ENCODE results near the gene RHOT1. TPM values are rescaled to one million over a fixed set of nuclear protein-coding genes. Genes with fewer than 3 reads are reported as not detected.
"Not testable (repeated sequence)": the region's sequence is repeated elsewhere in the genome, so short reads cannot be mapped to it uniquely, and the experiment has no call there.

The RHOT1 gene
- total RNA-seq, 1 donor = 47.0 TPM

DNA sequence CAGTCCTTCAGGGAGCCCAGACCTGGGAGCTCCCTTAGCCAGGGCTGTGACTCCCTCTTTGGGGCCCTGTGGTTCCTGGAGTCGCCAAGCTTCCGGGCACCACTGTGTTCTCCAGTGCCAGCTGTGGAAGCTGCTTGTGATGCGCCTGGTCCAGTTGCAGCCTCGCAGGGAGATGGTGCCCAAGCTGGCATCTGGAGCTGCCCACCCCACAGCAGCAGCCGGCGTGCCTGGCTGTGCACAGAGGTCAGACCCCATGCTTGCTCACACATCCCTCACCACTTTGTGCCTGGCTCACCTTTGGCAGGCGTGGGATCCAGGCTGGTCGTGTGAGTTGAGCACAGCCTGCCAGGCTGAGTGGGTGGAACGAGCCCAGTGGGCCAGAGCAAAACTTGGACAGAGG is 18.2 kb downstream of the RHOT1 start:
- Histone ChIP-seq H3K27me3 (ENCODE audit: insufficient read depth, low read length) (no peaks in the 10 kb centered on the region), H3K9me3 (ENCODE audit: low read depth, low read length) (no peaks in the 10 kb centered on the region), H3K4me1 (ENCODE audit: insufficient read depth, low read length) (peaks cover 44% of the 10 kb centered on the region), H3K79me2 (ENCODE audit: insufficient read depth, low read length) (peaks cover 38% of the 10 kb centered on the region), H3K4me2 (ENCODE audit: insufficient read depth, low read length) (peak overlapping the region; percentile 70), H4K20me1 (ENCODE audit: insufficient read depth, low read length) (peaks cover 32% of the 10 kb centered on the region), H2AFZ (ENCODE audit: low read length) (no peak overlapping the region), H3K27ac (ENCODE audit: low read depth, low read length) (peak overlapping the region; percentile 84), H3K4me3 (ENCODE audit: insufficient read depth, low read length) (no peak overlapping the region), H3K36me3 (ENCODE audit: insufficient read depth, low read length) (no peaks in the 10 kb centered on the region)
- TF ChIP-seq, protein P1, sequence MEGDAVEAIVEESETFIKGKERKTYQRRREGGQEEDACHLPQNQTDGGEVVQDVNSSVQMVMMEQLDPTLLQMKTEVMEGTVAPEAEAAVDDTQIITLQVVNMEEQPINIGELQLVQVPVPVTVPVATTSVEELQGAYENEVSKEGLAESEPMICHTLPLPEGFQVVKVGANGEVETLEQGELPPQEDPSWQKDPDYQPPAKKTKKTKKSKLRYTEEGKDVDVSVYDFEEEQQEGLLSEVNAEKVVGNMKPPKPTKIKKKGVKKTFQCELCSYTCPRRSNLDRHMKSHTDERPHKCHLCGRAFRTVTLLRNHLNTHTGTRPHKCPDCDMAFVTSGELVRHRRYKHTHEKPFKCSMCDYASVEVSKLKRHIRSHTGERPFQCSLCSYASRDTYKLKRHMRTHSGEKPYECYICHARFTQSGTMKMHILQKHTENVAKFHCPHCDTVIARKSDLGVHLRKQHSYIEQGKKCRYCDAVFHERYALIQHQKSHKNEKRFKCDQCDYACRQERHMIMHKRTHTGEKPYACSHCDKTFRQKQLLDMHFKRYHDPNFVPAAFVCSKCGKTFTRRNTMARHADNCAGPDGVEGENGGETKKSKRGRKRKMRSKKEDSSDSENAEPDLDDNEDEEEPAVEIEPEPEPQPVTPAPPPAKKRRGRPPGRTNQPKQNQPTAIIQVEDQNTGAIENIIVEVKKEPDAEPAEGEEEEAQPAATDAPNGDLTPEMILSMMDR (IDR thresholded peaks at IDR 0.05; ENCODE audit: extremely low read depth, low read depth, low read length) = no peak
- DNase-seq (ENCODE audit: insufficient read length, low spot score, missing footprints) = no peak

DNA sequence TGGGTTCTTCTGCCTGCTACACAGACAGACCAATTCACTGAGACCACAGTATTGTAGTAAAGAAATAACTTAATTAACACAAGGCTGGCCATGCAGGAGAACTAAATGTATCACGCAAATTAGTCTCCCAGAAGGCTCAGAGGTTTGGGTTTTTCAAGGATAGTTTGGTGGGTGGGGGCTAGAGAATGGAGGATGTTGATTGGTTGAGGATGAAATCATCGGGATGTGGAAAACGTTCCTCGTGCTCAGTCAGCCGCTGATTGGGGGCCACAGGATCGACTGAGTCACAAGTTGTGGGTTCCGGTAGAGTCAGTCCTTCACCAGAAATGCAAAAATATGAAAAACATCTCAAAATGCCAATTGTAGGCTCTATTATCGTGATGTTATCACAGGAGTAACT is 18.7 kb downstream of the RHOT1 start:
- H2AFZ ChIP-seq (ENCODE audit: low read length) = no peak overlapping the region
- H3K79me2 ChIP-seq (ENCODE audit: insufficient read depth, low read length) = peaks cover 36% of the 10 kb centered on the region
- H3K36me3 ChIP-seq (ENCODE audit: insufficient read depth, low read length) = no peaks in the 10 kb centered on the region
- peaks cover 44% of the 10 kb centered on the region for H3K4me1 ChIP-seq (ENCODE audit: insufficient read depth, low read length)
- H3K9me3 ChIP-seq (ENCODE audit: low read depth, low read length) = no peaks in the 10 kb centered on the region
- no peaks in the 10 kb centered on the region for H3K27me3 ChIP-seq (ENCODE audit: insufficient read depth, low read length)
- H3K27ac ChIP-seq (ENCODE audit: low read depth, low read length) = peak overlapping the region; percentile 84
- H3K4me3 ChIP-seq (ENCODE audit: insufficient read depth, low read length) = peak overlapping the region; percentile 4
- H4K20me1 ChIP-seq (ENCODE audit: insufficient read depth, low read length) = peaks cover 29% of the 10 kb centered on the region
- DNase-seq (ENCODE audit: insufficient read length, low spot score, missing footprints) = no peak
- H3K4me2 ChIP-seq (ENCODE audit: insufficient read depth, low read length) = peak overlapping the region; percentile 70
- TF ChIP-seq, protein P1 (IDR thresholded peaks at IDR 0.05; ENCODE audit: extremely low read depth, low read depth, low read length) = no peak

DNA sequence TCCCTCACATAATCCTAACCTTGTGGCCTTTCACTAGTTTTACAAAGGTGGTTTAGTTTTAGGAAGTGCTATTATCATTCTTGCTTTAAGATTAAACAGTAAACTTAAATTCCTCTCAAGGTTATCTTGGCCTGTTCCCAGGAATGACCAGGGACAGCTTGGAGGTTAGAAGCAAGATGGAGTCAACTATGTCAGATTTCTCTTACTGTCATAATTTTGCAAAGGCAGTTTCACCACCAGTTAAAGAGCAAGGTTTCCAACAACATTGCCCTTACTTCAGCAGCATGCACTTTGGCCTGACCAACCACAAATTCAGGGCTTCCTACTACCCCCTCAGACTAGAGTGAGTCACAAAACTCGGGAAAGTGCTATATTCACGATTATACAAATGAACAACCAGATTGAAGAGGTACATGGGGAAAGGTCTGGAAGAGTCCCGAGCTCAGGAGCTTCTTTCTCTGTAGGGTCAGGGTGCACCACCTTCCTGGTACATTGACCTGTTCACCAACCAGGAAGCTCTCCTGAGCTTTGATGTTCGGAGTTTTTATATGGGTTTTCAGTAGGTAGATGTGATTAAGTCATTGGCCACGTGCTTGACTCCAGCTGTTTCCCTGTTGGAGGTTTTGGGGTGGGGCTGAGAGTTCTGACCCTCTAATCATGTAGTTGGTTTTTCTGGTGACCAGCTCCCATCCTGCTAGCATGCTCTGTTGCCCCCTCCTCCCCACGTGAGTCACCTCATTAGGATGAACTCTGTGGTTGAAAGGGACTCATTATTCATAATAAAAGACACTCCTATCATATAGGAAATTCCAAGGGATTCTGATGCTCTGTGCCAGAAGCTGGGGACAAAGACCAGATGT is 19.4 kb downstream of the RHOT1 start:
- H3K4me3 ChIP-seq (ENCODE audit: insufficient read depth, low read length) = peak overlapping the region; percentile 7
- H3K79me2 ChIP-seq (ENCODE audit: insufficient read depth, low read length) = peaks cover 32% of the 10 kb centered on the region
- peaks cover 40% of the 10 kb centered on the region for H3K4me1 ChIP-seq (ENCODE audit: insufficient read depth, low read length)
- DNase-seq (ENCODE audit: insufficient read length, low spot score, missing footprints) = peak; percentile 93
- peak overlapping the region; percentile 13 for H2AFZ ChIP-seq (ENCODE audit: low read length)
- peak overlapping the region; percentile 84 for H3K27ac ChIP-seq (ENCODE audit: low read depth, low read length)
- H4K20me1 ChIP-seq (ENCODE audit: insufficient read depth, low read length) = peaks cover 24% of the 10 kb centered on the region
- H3K9me3 ChIP-seq (ENCODE audit: low read depth, low read length) = no peaks in the 10 kb centered on the region
- peak overlapping the region; percentile 70 for H3K4me2 ChIP-seq (ENCODE audit: insufficient read depth, low read length)
- no peaks in the 10 kb centered on the region for H3K27me3 ChIP-seq (ENCODE audit: insufficient read depth, low read length)
- TF ChIP-seq, protein P1 (IDR thresholded peaks at IDR 0.05; ENCODE audit: extremely low read depth, low read depth, low read length) = no peak
- no peaks in the 10 kb centered on the region for H3K36me3 ChIP-seq (ENCODE audit: insufficient read depth, low read length)

DNA sequence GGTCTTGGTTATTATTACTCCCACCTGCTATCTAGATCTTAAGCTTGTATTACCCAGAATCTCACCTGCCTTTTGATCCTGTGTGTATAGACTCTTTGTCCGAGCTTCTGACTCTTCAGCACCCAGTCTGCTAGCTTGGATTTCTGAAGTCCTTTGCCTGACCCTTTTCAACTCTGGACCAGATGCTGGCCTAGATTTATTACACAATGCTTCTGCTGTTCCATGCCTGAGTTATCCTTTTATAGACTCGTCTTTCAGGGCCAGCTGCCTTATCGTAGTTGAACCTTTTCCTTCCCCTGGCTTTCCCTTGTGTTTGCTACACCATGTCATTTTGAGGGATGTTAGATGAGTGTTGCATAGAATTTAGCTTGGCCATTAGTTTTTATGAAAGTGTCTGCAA is 32.6 kb downstream of the RHOT1 start:
- H3K9me3 ChIP-seq (ENCODE audit: low read depth, low read length) = no peaks in the 10 kb centered on the region
- TF ChIP-seq, protein P1 (IDR thresholded peaks at IDR 0.05; ENCODE audit: extremely low read depth, low read depth, low read length) = no peak
- H3K4me2 ChIP-seq (ENCODE audit: insufficient read depth, low read length) = no peak overlapping the region
- DNase-seq (ENCODE audit: insufficient read length, low spot score, missing footprints) = no peak
- H3K36me3 ChIP-seq (ENCODE audit: insufficient read depth, low read length) = peaks cover 24% of the 10 kb centered on the region
- no peaks in the 10 kb centered on the region for H3K27me3 ChIP-seq (ENCODE audit: insufficient read depth, low read length)
- no peaks in the 10 kb centered on the region for H3K79me2 ChIP-seq (ENCODE audit: insufficient read depth, low read length)
- H4K20me1 ChIP-seq (ENCODE audit: insufficient read depth, low read length) = no peaks in the 10 kb centered on the region
- H3K4me1 ChIP-seq (ENCODE audit: insufficient read depth, low read length) = no peaks in the 10 kb centered on the region
- no peak overlapping the region for H3K27ac ChIP-seq (ENCODE audit: low read depth, low read length)
- H3K4me3 ChIP-seq (ENCODE audit: insufficient read depth, low read length) = no peak overlapping the region
- no peak overlapping the region for H2AFZ ChIP-seq (ENCODE audit: low read length)

- not testable (repeated sequence) for H3K4me2 ChIP-seq (ENCODE audit: insufficient read depth, low read length); H3K79me2 ChIP-seq (ENCODE audit: insufficient read depth, low read length); H3K4me3 ChIP-seq (ENCODE audit: insufficient read depth, low read length); H2AFZ ChIP-seq (ENCODE audit: low read length); H4K20me1 ChIP-seq (ENCODE audit: insufficient read depth, low read length); DNase-seq (ENCODE audit: insufficient read length, low spot score, missing footprints); H3K9me3 ChIP-seq (ENCODE audit: low read depth, low read length); H3K27ac ChIP-seq (ENCODE audit: low read depth, low read length); H3K27me3 ChIP-seq (ENCODE audit: insufficient read depth, low read length); H3K4me1 ChIP-seq (ENCODE audit: insufficient read depth, low read length)
- H3K36me3 ChIP-seq (ENCODE audit: insufficient read depth, low read length) = peaks cover 30% of the 10 kb centered on the region
These were observed 36.4 kb downstream of the RHOT1 start for GRCh38 chr17:32178679-32179078.

- not testable (repeated sequence) for H3K4me3 ChIP-seq (ENCODE audit: insufficient read depth, low read length); H4K20me1 ChIP-seq (ENCODE audit: insufficient read depth, low read length); H3K4me2 ChIP-seq (ENCODE audit: insufficient read depth, low read length); H3K9me3 ChIP-seq (ENCODE audit: low read depth, low read length); H3K27ac ChIP-seq (ENCODE audit: low read depth, low read length); H3K4me1 ChIP-seq (ENCODE audit: insufficient read depth, low read length); H3K79me2 ChIP-seq (ENCODE audit: insufficient read depth, low read length); DNase-seq (ENCODE audit: insufficient read length, low spot score, missing footprints); H3K27me3 ChIP-seq (ENCODE audit: insufficient read depth, low read length); H2AFZ ChIP-seq (ENCODE audit: low read length)
- peaks cover 28% of the 10 kb centered on the region for H3K36me3 ChIP-seq (ENCODE audit: insufficient read depth, low read length)
These were observed 36.8 kb downstream of the RHOT1 start for GRCh38 chr17:32179103-32179502.

All from osteoblast (primary cell).